HG02884 (cell line): Measurements from ENCODE around the gene ZFHX3.

ENCODE experiments used
- ATAC-seq: cut with Tn5 transposase; IDR thresholded peaks from one replicate; pipeline ENCODE4 v1.9.1; 2021; ENCODE audit warnings: mild to moderate bottlenecking, moderate library complexity; ENCODE audit not compliant: unreplicated experiment

ZFHX3 gene

GRCh38 chr16:72910381-72910780, 137.5 kb downstream of the ZFHX3 start:
- ATAC-seq, result no peak

DNA sequence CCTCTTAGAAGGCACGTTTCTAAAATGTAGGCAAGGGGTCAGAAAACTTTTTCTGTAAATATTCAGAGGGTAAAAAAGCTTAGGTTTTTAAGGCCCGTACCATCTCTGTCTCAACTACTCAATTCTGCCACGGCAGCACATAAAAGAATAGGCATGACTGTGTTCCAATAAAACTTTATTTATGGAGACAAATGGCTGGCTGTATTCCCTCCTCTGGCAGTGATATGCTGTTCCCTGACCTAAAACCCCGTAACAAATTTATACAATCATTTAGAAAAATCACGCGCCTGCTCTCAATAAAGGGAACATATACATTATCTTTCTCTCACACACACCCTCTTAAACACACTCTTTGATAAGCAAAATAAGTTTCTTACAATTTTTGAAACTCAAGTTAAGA, 138.7 kb downstream of the ZFHX3 start:
- no peak for ATAC-seq

GRCh38 chr16:72908362-72909167, 139.4 kb downstream of the ZFHX3 start:
- ATAC-seq, result no peak

DNA sequence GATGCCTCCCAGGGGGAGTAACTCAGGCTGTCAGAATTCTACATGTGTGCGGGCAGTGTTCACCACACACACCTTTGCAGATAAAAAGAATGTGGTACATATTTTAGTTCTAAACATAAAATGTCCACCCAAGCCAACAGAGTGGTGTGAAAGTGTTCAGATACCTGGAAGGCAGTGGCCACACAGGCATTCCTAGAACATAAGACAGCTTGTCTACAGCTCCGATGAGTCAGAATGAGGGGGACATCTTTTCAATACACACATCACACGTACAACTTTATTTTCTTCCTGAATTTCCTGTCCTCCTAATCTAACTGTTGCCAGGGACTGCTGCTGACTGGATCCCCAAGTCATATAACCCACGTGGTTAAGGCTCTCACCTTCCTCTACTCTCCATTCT, 142.3 kb downstream of the ZFHX3 start:
- ATAC-seq, result no peak

GRCh38 chr16:72903176-72903575, 144.8 kb downstream of the ZFHX3 start:
- no peak for ATAC-seq

- no peak for ATAC-seq
These were observed 145.7 kb downstream of the ZFHX3 start for GRCh38 chr16:72902206-72902605.

DNA sequence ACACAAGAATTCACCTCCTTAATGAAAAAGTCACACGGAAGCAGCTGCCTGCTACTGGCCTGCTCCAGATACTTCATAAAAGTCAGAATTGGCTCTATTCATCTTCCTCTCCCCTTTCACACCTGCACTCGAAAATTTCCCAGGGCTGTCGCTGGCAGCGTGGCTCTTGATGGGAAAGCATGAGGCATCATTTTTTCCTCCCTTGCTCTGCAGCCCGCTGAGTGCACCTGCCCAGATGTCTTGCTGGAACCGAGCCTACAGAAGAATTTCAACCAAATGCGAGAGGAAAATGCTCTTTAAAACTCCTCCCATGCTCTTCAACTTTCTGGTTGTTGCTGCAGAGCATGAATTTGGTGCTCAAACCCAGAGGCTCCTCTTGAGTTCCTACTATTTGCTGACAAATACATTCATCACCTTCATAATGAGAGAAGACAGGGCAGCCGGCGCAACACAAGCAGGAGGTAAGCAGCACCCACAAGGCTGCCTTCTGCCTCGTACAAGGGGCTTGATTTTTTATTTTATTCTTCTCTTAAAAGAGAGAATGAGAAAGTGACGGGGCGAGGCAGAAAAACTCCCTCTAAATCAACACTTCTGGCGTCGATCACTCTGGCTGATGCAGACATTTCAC, 146.8 kb downstream of the ZFHX3 start:
- ATAC-seq, result no peak

GRCh38 chr16:72898216-72898825, 149.6 kb downstream of the ZFHX3 start:
- ATAC-seq, result no peak

- no peak for ATAC-seq
These were observed 150.2 kb downstream of the ZFHX3 start for GRCh38 chr16:72897707-72898106.

DNA sequence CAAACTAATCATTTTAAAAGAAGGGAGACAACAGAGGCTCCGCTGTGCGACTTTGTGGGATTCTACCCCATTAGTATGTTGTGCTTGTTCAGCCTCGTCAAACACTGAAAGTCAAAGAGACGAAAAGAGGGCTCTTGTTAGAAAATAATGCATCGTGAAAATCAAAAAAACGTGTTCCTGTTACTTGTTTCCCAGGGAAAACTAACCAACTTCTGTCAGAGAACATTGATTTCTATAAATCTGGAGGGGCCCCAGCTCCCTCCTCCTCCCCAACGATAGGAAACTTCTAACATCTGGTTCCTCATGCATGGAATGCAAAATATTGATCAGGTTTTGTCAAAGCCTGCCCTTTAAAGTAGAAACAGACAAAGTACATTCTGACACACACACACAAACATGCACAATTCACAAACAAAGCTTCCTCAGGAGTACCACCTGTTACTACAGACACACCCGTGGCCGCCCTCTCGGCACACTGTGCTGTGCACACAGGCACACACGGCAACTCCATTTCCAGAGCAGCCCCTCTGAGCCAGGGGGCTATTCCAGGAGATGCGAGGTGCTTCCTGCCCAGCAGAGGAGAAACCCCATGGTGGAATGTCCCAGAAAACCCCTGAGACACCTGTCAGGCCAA, 151.3 kb downstream of the ZFHX3 start:
- ATAC-seq, result no peak

DNA sequence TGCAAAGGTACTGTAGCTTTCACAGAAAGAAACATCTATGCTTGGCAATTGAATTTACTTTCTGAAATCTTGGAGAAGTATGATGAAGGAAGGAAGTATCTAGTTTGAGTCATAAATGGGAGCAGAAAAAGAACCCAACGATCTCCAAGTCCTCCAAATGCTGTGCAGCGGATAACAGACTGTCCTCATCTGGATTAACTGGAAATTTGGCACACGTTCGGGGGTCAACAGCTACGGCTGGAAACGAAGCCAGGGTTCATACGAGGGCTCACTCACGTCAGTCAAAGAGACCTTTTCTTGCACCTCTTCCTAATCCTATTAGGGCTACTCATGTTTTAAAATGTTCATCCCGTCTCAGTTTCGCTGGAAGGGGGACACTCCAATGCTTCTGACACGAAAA, 152.0 kb downstream of the ZFHX3 start:
- no peak for ATAC-seq

- no peak for ATAC-seq
These were observed 153.4 kb downstream of the ZFHX3 start for GRCh38 chr16:72894293-72895151.

GRCh38 chr16:72891291-72892227, 156.4 kb downstream of the ZFHX3 start:
- ATAC-seq, result no peak

GRCh38 chr16:72890587-72890986, 157.3 kb downstream of the ZFHX3 start:
- ATAC-seq, result no peak

- no peak for ATAC-seq
These were observed 158.0 kb downstream of the ZFHX3 start for GRCh38 chr16:72889616-72890582.

- no peak for ATAC-seq
These were observed 160.4 kb downstream of the ZFHX3 start for GRCh38 chr16:72887537-72887936.

DNA sequence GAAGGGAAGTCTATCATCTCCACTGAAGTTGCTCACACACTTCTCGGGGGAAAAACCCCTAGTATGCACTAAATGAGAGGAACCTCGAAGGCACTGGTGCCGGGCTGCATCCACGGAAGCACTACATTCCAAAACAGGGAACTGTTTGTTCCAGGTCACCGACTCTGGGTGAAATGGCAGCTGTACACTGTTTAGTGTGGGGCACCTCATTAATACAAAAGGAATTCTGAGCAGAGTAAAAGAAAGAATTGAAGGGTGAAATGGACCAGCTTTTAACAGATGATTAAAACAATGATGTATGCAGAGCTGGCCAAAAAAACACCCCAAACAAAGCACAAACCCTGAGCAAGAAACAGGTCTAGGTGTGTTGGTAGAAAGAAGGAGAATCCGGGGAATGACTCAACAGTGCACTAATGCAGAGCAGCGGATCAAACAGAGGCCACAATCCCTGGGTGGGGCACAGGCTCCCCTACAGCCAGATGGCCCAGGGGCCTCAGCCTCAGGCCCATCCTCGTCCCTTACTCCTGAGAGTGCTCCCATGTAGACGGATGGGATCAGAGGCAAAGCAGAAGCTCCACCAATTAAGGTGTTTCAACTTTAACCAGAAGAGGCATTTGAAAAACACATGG, 161.5 kb downstream of the ZFHX3 start:
- ATAC-seq, result no peak

DNA sequence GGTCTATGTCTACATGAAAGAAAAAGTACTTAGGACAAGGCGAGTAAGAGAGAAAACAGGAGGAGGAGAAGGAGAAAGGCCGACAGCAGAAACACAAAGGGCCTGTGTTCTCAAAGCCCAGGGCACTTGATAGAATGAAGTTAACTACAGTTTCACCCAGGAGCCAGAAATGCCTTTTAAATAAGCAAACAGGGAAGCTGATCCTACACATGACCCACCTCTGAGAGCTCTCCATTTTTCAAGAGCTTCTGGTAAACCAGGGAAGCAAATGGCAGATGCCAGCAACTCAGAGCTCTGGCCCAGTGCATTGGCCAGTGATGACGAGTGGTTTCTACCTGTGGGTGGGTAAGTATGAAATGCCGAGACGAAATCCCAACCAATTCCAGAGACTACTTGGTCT, 163.4 kb downstream of the ZFHX3 start:
- ATAC-seq, result no peak
